ENCODE results near the gene MARCHF6. TPM values are rescaled to one million over a fixed set of nuclear protein-coding genes. Genes with fewer than 3 reads are reported as not detected.

The MARCHF6 gene
- total and polyA plus RNA-seq, 8 donors = 123 to 188 (median 164) TPM

- DNase-seq = peak in 1 of 4 donors; percentile 13
- intact Hi-C loops (cut with DNase I) = no loop called here
These were observed 34.2 kb upstream of the MARCHF6 start for GRCh38 chr5:10319202-10319851.

GRCh38 chr5:10320793-10321192 lies 32.7 kb upstream of the MARCHF6 start:
- Histone ChIP-seq H3K27me3 (no peaks in the 10 kb centered on the region), H3K4me1 (no peaks in the 10 kb centered on the region), H3K4me3 (no peak overlapping the region), H3K36me3 (no peaks in the 10 kb centered on the region), H3K9me3 (no peaks in the 10 kb centered on the region), H3K27ac (no peak overlapping the region)
- TF ChIP-seq, protein P1, sequence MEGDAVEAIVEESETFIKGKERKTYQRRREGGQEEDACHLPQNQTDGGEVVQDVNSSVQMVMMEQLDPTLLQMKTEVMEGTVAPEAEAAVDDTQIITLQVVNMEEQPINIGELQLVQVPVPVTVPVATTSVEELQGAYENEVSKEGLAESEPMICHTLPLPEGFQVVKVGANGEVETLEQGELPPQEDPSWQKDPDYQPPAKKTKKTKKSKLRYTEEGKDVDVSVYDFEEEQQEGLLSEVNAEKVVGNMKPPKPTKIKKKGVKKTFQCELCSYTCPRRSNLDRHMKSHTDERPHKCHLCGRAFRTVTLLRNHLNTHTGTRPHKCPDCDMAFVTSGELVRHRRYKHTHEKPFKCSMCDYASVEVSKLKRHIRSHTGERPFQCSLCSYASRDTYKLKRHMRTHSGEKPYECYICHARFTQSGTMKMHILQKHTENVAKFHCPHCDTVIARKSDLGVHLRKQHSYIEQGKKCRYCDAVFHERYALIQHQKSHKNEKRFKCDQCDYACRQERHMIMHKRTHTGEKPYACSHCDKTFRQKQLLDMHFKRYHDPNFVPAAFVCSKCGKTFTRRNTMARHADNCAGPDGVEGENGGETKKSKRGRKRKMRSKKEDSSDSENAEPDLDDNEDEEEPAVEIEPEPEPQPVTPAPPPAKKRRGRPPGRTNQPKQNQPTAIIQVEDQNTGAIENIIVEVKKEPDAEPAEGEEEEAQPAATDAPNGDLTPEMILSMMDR (IDR thresholded peaks at IDR 0.05) = no peak
- no peak for ATAC-seq
- intact Hi-C loops (cut with DNase I) = no loop called here
- DNase-seq = peak in 1 of 4 donors; percentile 17

More at GRCh38 chr5:10319202-10319851, 34.2 kb upstream of the MARCHF6 start:
- Histone ChIP-seq H3K4me3 (no peak overlapping the region), H3K4me1 (no peaks in the 10 kb centered on the region), H3K27ac (no peak overlapping the region), H3K27me3 (no peaks in the 10 kb centered on the region), H3K9me3 (no peaks in the 10 kb centered on the region), H3K36me3 (no peaks in the 10 kb centered on the region)
- peak; percentile 22 for ATAC-seq
- TF ChIP-seq, protein P1 (IDR thresholded peaks at IDR 0.05) = no peak

GRCh38 chr5:10321882-10322281 lies 31.6 kb upstream of the MARCHF6 start:
- H3K27me3 ChIP-seq = no peaks in the 10 kb centered on the region
- DNase-seq (no peak), ATAC-seq (no peak)
- H3K36me3 ChIP-seq = no peaks in the 10 kb centered on the region
- no peaks in the 10 kb centered on the region for H3K4me1 ChIP-seq
- H3K9me3 ChIP-seq = no peaks in the 10 kb centered on the region
- no peak overlapping the region for H3K4me3 ChIP-seq
- intact Hi-C loops (cut with DNase I) = no loop called here
- TF ChIP-seq, protein P1 (IDR thresholded peaks at IDR 0.05) = no peak
- no peak overlapping the region for H3K27ac ChIP-seq

- no peak overlapping the region for H3K27ac ChIP-seq
- TF ChIP-seq, protein P1 (IDR thresholded peaks at IDR 0.05) = no peak
- intact Hi-C loops (cut with DNase I) = no loop called here
- DNase-seq = no peak
- ATAC-seq = no peak
- no peaks in the 10 kb centered on the region for H3K9me3 ChIP-seq
- H3K4me3 ChIP-seq = no peak overlapping the region
- no peaks in the 10 kb centered on the region for H3K27me3 ChIP-seq
- no peaks in the 10 kb centered on the region for H3K36me3 ChIP-seq
- no peaks in the 10 kb centered on the region for H3K4me1 ChIP-seq
These were observed 29.7 kb upstream of the MARCHF6 start for GRCh38 chr5:10323588-10324488.
